ENCODE measurements around the gene POU6F2.

The POU6F2 gene

DNA sequence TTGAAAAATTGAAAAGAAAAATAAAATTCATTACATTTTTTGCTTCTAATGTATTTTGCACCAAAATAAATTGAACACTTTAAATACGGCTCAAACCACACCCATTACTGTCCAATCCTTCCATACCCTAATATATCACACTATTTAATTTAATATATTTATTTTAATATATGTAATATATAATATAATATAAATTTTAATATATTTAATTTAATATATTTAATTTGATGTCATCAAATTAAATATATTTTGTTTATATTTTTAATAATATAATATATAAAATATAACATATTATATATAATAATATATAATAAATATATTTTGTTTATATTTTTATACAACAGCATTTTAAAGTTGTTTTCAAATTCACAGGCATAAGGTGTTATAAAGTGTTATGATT is 15.7 kb upstream of the POU6F2 start:
- H3K36me3 ChIP-seq (ENCODE audit: control insufficient read depth in 2 of 2, insufficient read depth in 1 of 2, low read length in 2 of 2): no peaks in the 10 kb centered on the region
- no peak overlapping the region for H3K4me3 ChIP-seq (ENCODE audit: low read depth, low read length)
- ChIA-PET CTCF (no interaction called here), POLR2A (no interaction called here)
- TF ChIP-seq ZNF785 (tag by site-specific recombination; IDR thresholded peaks at IDR 0.05) (no peak), ZNF335 (tag by site-specific recombination; conservative IDR thresholded peaks at IDR 0.05) (no peak), ZNF830 (tag by site-specific recombination; IDR thresholded peaks at IDR 0.05; ENCODE audit: low read depth) (no peak), ZNF530 (tag by site-specific recombination; IDR thresholded peaks at IDR 0.05; ENCODE audit: low read depth) (no peak), ZNF23 (tag by site-specific recombination; IDR thresholded peaks at IDR 0.05; ENCODE audit: borderline replicate concordance) (no peak), FEZF1 (tag by site-specific recombination; IDR thresholded peaks at IDR 0.05) (no peak), ZFP69B (tag by site-specific recombination; IDR thresholded peaks at IDR 0.05) (no peak), ZNF341 (tag by site-specific recombination; IDR thresholded peaks at IDR 0.05; ENCODE audit: low read depth) (no peak), KLF9 (tag by site-specific recombination; IDR thresholded peaks at IDR 0.05; ENCODE audit: low read depth) (no peak), ZNF140 (tag by site-specific recombination; IDR thresholded peaks at IDR 0.05) (no peak), ZNF707 (tag by site-specific recombination; IDR thresholded peaks at IDR 0.05) (no peak), ZFP37 (tag by site-specific recombination; IDR thresholded peaks at IDR 0.05) (no peak)
- TF ChIP-seq, protein P1, sequence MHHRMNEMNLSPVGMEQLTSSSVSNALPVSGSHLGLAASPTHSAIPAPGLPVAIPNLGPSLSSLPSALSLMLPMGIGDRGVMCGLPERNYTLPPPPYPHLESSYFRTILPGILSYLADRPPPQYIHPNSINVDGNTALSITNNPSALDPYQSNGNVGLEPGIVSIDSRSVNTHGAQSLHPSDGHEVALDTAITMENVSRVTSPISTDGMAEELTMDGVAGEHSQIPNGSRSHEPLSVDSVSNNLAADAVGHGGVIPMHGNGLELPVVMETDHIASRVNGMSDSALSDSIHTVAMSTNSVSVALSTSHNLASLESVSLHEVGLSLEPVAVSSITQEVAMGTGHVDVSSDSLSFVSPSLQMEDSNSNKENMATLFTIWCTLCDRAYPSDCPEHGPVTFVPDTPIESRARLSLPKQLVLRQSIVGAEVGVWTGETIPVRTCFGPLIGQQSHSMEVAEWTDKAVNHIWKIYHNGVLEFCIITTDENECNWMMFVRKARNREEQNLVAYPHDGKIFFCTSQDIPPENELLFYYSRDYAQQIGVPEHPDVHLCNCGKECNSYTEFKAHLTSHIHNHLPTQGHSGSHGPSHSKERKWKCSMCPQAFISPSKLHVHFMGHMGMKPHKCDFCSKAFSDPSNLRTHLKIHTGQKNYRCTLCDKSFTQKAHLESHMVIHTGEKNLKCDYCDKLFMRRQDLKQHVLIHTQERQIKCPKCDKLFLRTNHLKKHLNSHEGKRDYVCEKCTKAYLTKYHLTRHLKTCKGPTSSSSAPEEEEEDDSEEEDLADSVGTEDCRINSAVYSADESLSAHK (tag by site-specific recombination; IDR thresholded peaks at IDR 0.05): no peak
- TF ChIP-seq, protein P2, sequence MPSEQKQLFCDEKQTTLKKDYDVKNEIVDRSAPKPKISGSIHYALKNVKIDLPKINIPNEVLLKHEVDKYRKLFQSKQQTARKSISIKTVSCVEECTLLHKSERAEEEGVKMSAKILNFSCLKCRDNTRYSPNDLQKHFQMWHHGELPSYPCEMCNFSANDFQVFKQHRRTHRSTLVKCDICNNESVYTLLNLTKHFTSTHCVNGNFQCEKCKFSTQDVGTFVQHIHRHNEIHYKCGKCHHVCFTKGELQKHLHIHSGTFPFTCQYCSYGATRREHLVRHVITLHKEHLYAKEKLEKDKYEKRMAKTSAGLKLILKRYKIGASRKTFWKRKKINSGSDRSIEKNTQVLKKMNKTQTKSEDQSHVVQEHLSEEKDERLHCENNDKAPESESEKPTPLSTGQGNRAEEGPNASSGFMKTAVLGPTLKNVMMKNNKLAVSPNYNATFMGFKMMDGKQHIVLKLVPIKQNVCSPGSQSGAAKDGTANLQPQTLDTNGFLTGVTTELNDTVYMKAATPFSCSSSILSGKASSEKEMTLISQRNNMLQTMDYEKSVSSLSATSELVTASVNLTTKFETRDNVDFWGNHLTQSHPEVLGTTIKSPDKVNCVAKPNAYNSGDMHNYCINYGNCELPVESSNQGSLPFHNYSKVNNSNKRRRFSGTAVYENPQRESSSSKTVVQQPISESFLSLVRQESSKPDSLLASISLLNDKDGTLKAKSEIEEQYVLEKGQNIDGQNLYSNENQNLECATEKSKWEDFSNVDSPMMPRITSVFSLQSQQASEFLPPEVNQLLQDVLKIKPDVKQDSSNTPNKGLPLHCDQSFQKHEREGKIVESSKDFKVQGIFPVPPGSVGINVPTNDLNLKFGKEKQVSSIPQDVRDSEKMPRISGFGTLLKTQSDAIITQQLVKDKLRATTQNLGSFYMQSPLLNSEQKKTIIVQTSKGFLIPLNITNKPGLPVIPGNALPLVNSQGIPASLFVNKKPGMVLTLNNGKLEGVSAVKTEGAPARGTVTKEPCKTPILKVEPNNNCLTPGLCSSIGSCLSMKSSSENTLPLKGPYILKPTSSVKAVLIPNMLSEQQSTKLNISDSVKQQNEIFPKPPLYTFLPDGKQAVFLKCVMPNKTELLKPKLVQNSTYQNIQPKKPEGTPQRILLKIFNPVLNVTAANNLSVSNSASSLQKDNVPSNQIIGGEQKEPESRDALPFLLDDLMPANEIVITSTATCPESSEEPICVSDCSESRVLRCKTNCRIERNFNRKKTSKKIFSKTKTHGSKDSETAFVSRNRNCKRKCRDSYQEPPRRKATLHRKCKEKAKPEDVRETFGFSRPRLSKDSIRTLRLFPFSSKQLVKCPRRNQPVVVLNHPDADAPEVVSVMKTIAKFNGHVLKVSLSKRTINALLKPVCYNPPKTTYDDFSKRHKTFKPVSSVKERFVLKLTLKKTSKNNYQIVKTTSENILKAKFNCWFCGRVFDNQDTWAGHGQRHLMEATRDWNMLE (tag by site-specific recombination; conservative IDR thresholded peaks at IDR 0.05; ENCODE audit: low read depth): no peak
- H3K9me3 ChIP-seq (ENCODE audit: control insufficient read depth, insufficient read depth, low read depth, low read length): no peaks in the 10 kb centered on the region
- no peak overlapping the region for H3K27ac ChIP-seq (ENCODE audit: extremely low read depth, low read depth, low read length)
- H3K4me1 ChIP-seq (ENCODE audit: control insufficient read depth, insufficient read depth, low read length): no peaks in the 10 kb centered on the region

DNA sequence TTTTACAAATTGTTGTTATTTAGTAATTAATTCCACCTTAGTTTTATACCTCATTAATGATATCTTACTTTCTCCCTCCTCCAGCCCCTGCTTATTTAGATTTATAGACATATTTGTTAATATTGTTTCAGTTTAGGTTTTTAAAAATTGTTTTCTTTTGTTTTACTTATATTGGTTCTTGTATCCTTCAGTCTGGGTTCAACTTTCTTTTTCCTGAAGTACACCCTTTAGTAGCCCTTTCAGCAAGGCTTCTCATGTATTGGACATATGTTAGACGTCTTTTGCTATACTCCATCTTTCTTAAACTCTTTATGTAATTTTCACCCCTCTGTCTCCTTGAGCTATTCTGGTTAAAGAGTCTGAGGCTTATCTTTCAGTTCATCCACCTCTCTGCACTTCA is 12.8 kb upstream of the POU6F2 start:
- Histone ChIP-seq H3K4me3 (ENCODE audit: low read depth, low read length) (no peak overlapping the region), H3K4me1 (ENCODE audit: control insufficient read depth, insufficient read depth, low read length) (no peaks in the 10 kb centered on the region), H3K36me3 (ENCODE audit: control insufficient read depth in 2 of 2, insufficient read depth in 1 of 2, low read length in 2 of 2) (no peaks in the 10 kb centered on the region), H3K27ac (ENCODE audit: extremely low read depth, low read depth, low read length) (no peak overlapping the region), H3K9me3 (ENCODE audit: control insufficient read depth, insufficient read depth, low read depth, low read length) (no peaks in the 10 kb centered on the region)
- TF ChIP-seq ZNF654 (tag by site-specific recombination; IDR thresholded peaks at IDR 0.05; ENCODE audit: low read depth): no peak
- no peak for TF ChIP-seq ZNF514 (tag by site-specific recombination; IDR thresholded peaks at IDR 0.05)
- peak; percentile 62; the same call in 1 of the 2 replicates for TF ChIP-seq ZNF624 (tag by site-specific recombination; IDR thresholded peaks at IDR 0.05)
- TF ChIP-seq SETDB1 (IDR thresholded peaks at IDR 0.05; ENCODE audit: insufficient read length, low read length): peak; percentile 78
- CTCF ChIA-PET: no interaction called here
- POLR2A ChIA-PET: no interaction called here

Measured in HEK293 (cell line).